ENCODE results near the gene PLAA. TPM values are rescaled to one million over a fixed set of nuclear protein-coding genes. Genes with fewer than 3 reads are reported as not detected.

PLAA gene
- total RNA-seq, 4 donors from 2014 or later = 26.3 to 34.6 (median 29.3) TPM

GRCh38 chr9:26973989-26974388 is 26.9 kb upstream of the PLAA start:
- no peak for DNase-seq (ENCODE audit: low spot score in 2 of 2)
- intact Hi-C loops (cut with DNase I; ENCODE audit: low total_unique reads) = loop anchor here (5.0 kb wide), 1 partner anchor 227 kb away; no protein-coding TSS in a partner anchor
- H3K4me3 ChIP-seq (ENCODE audit: low read depth, poor library complexity, severe bottlenecking) = no peak overlapping the region
- TF ChIP-seq POLR2A (IDR thresholded peaks at IDR 0.05) (no peak), CTCF (IDR thresholded peaks at IDR 0.05) (no peak)
- 75 to 94% methylated on average over 5 of the region's 5 CpGs for WGBS, 2 donors

GRCh38 chr9:26971721-26972120 is 24.7 kb upstream of the PLAA start:
- DNase-seq (ENCODE audit: low spot score in 2 of 2) = no peak
- WGBS, 2 donors = 90 to 96% methylated on average over 1 of the region's 1 CpG
- TF ChIP-seq CTCF (IDR thresholded peaks at IDR 0.05) = no peak
- TF ChIP-seq POLR2A (IDR thresholded peaks at IDR 0.05) = no peak
- H3K4me3 ChIP-seq (ENCODE audit: low read depth, poor library complexity, severe bottlenecking) = no peak overlapping the region
- intact Hi-C loops (cut with DNase I; ENCODE audit: low total_unique reads) = loop anchor here (5.0 kb wide), 1 partner anchor 224 kb away; no protein-coding TSS in a partner anchor

GRCh38 chr9:26956860-26957233 is 9.8 kb upstream of the PLAA start:
- DNase-seq (ENCODE audit: low spot score in 2 of 2) = no peak
- WGBS, 2 donors = 18 to 24% methylated on average over 6 of the region's 6 CpGs
- peak overlapping the region; percentile 41 for H3K4me3 ChIP-seq (ENCODE audit: low read depth, poor library complexity, severe bottlenecking)
- intact Hi-C loops (cut with DNase I; ENCODE audit: low total_unique reads) = no loop called here
- no peak for TF ChIP-seq POLR2A (IDR thresholded peaks at IDR 0.05)

- DNase-seq (ENCODE audit: low spot score in 2 of 2) = peak; percentile 99
- TF ChIP-seq POLR2A (IDR thresholded peaks at IDR 0.05) (no peak), CTCF (IDR thresholded peaks at IDR 0.05) (no peak)
- intact Hi-C loops (cut with DNase I; ENCODE audit: low total_unique reads) = no loop called here
- H3K4me3 ChIP-seq (ENCODE audit: low read depth, poor library complexity, severe bottlenecking) = peak within 1 kb of the TSS; percentile 41
- 1% methylated on average over 53 of the region's 53 CpGs for WGBS, 2 donors
Observed at GRCh38 chr9:26955921-26956859, 9.1 kb upstream of the PLAA start, which contains the start of gene IFT74. IFT74 (plus strand) TSS chr9:26956412; CDS start chr9:26961968, 5,556 bp downstream.

- no peak overlapping the region for H3K4me3 ChIP-seq (ENCODE audit: low read depth, poor library complexity, severe bottlenecking)
- no peak for TF ChIP-seq CTCF (IDR thresholded peaks at IDR 0.05)
- no peak for TF ChIP-seq POLR2A (IDR thresholded peaks at IDR 0.05)
- WGBS, 2 donors = 58 to 72% methylated on average over 4 of the region's 4 CpGs
- intact Hi-C loops (cut with DNase I; ENCODE audit: low total_unique reads) = no loop called here
- DNase-seq (ENCODE audit: low spot score in 2 of 2) = no peak
Observed at GRCh38 chr9:26955222-26955903, 8.3 kb upstream of the PLAA start.

- intact Hi-C loops (cut with DNase I; ENCODE audit: low total_unique reads) = no loop called here
- 68 to 78% methylated on average over 3 of the region's 3 CpGs for WGBS, 2 donors
- no peak for DNase-seq (ENCODE audit: low spot score in 2 of 2)
- no peak for TF ChIP-seq POLR2A (IDR thresholded peaks at IDR 0.05)
- no peak for TF ChIP-seq CTCF (IDR thresholded peaks at IDR 0.05)
- H3K4me3 ChIP-seq (ENCODE audit: low read depth, poor library complexity, severe bottlenecking) = no peak overlapping the region
Observed at GRCh38 chr9:26954050-26954508, 7.0 kb upstream of the PLAA start.

All from lower leg skin (tissue), 4 donors.